ENCODE results near the gene FIS1.
"Not testable (repeated sequence)": the region's sequence is repeated elsewhere in the genome, so short reads cannot be mapped to it uniquely, and the experiment has no call there.

The FIS1 gene

DNA sequence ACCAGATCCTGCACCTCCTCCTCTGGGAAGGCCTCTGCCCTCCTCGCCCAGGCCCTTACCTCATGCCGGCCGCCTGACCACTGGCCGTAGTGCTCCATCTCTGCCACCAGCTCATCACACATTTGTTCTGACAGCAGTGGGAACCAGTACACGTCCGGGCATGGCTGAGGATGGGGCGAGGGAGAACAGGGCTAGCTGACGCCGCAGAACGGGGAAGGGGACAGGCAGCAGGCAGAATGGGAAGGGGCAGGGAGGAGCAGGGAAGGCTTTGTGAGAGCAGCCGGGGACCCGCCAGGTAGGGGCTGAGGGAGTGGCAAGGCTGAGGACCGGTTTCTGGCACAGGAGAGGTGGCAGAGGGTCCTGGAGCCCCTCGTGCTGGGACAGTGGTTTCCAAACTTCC, 36.1 kb downstream of the FIS1 start:
- H3K36me3 ChIP-seq (ENCODE audit: low read depth): peaks cover 32% of the 10 kb centered on the region
- DNase-seq (ENCODE audit: low spot score) (no peak), ATAC-seq (ENCODE audit: low read depth) (no peak)
- no peaks in the 10 kb centered on the region for H3K9me3 ChIP-seq (ENCODE audit: severe bottlenecking)
- no peaks in the 10 kb centered on the region for H3K4me1 ChIP-seq (ENCODE audit: insufficient read depth, poor library complexity, severe bottlenecking)
- H3K27ac ChIP-seq (ENCODE audit: poor library complexity, severe bottlenecking): no peak overlapping the region
- no peak overlapping the region for H3K4me3 ChIP-seq (ENCODE audit: severe bottlenecking)
- no peaks in the 10 kb centered on the region for H3K27me3 ChIP-seq (ENCODE audit: insufficient read depth, poor library complexity, severe bottlenecking)
- TF ChIP-seq, protein P1, sequence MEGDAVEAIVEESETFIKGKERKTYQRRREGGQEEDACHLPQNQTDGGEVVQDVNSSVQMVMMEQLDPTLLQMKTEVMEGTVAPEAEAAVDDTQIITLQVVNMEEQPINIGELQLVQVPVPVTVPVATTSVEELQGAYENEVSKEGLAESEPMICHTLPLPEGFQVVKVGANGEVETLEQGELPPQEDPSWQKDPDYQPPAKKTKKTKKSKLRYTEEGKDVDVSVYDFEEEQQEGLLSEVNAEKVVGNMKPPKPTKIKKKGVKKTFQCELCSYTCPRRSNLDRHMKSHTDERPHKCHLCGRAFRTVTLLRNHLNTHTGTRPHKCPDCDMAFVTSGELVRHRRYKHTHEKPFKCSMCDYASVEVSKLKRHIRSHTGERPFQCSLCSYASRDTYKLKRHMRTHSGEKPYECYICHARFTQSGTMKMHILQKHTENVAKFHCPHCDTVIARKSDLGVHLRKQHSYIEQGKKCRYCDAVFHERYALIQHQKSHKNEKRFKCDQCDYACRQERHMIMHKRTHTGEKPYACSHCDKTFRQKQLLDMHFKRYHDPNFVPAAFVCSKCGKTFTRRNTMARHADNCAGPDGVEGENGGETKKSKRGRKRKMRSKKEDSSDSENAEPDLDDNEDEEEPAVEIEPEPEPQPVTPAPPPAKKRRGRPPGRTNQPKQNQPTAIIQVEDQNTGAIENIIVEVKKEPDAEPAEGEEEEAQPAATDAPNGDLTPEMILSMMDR (IDR thresholded peaks at IDR 0.05; ENCODE audit: poor library complexity, severe bottlenecking): no peak

DNA sequence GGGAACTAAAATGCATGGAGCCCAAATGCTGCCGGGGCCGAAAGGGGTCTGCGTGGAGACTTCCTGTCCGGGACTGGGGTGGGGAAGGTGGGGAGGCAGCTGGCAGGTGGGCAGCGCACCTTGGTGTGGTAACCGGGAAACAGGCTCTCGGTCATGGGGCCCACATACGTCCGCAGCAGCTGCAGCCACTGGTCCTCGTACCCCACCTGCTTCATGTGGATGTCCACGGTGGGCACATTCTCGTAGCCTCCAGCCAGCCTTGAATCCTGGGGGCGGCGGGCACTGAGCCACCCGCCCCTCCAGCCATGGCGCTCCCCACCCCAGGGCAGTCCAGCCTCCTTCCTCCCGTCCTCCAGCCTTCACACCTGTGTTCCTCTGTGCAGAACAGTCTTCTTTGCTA, 37.4 kb downstream of the FIS1 start:
- no peaks in the 10 kb centered on the region for H3K4me1 ChIP-seq (ENCODE audit: insufficient read depth, poor library complexity, severe bottlenecking)
- DNase-seq (ENCODE audit: low spot score) (no peak), ATAC-seq (ENCODE audit: low read depth) (no peak)
- no peaks in the 10 kb centered on the region for H3K9me3 ChIP-seq (ENCODE audit: severe bottlenecking)
- TF ChIP-seq, protein P1 (IDR thresholded peaks at IDR 0.05; ENCODE audit: poor library complexity, severe bottlenecking): no peak
- H3K36me3 ChIP-seq (ENCODE audit: low read depth): peaks cover 29% of the 10 kb centered on the region
- H3K4me3 ChIP-seq (ENCODE audit: severe bottlenecking): no peak overlapping the region
- no peak overlapping the region for H3K27ac ChIP-seq (ENCODE audit: poor library complexity, severe bottlenecking)
- peaks cover under 1% of the 10 kb centered on the region for H3K27me3 ChIP-seq (ENCODE audit: insufficient read depth, poor library complexity, severe bottlenecking)

DNA sequence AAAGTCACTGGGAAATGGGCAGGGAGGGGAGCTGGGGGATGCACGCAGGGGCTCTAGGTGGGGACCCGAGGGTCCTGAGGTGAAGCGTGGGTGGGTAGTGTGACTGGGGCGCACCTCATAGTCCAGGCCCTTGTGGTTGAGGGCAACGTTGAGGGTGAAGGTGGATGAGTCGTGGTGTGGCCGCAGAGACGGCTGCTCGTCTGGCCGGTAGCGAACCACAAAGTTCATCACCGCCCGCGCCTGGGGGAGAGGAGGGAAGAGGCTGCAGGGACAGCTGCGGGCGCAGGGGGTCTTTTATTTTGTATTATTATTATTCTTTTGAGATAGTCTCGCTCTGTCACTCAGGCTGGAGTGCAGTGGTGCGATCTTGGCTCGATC, 38.2 kb downstream of the FIS1 start:
- Histone ChIP-seq H3K4me3 (ENCODE audit: severe bottlenecking) (no peak overlapping the region), H3K4me1 (ENCODE audit: insufficient read depth, poor library complexity, severe bottlenecking) (no peaks in the 10 kb centered on the region), H3K9me3 (ENCODE audit: severe bottlenecking) (no peaks in the 10 kb centered on the region), H3K36me3 (ENCODE audit: low read depth) (peaks cover 25% of the 10 kb centered on the region), H3K27me3 (ENCODE audit: insufficient read depth, poor library complexity, severe bottlenecking) (peaks cover 9% of the 10 kb centered on the region), H3K27ac (ENCODE audit: poor library complexity, severe bottlenecking) (no peak overlapping the region)
- ATAC-seq (ENCODE audit: low read depth) (no peak), DNase-seq (ENCODE audit: low spot score) (no peak)
- TF ChIP-seq, protein P1 (IDR thresholded peaks at IDR 0.05; ENCODE audit: poor library complexity, severe bottlenecking): no peak

DNA sequence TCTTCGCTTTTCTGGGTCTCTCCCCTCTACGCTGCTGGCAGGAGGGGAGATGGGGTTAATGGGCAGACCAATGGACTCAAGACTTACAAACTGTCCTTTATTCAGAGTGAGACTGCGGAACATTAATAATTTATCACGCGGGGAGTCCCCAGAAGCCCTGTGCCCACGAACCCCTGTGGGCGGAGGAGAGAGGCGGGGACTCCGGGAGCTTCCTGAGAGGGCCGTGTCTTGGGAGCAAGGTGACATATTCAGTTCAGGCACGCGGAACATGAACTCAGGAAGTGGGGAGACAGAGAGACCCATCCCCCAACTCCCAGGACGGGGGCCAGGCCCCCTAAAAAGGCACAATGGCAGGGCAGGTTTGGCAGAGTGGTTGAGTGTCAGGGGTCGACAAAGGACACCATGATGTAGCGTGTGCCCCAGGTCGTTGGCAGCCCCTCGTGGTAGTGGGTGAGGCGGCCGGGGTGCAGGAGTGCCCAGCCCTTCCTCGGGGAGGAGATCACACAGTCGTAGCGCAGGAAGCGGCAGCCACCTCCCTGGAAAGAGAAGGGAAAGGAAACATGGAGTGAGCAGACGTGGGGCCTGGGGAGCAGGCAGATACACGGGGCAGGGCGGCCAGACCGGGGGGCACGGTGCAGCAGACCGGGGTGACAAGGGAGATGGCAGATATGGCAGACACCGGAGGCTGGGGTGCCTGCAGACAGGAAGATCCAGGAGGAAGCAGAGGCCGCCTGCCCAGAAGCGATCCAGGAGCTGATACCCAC, 38.8 kb downstream of the FIS1 start:
- H3K36me3 ChIP-seq (ENCODE audit: low read depth): peaks cover 21% of the 10 kb centered on the region
- no peak overlapping the region for H3K27ac ChIP-seq (ENCODE audit: poor library complexity, severe bottlenecking)
- H3K9me3 ChIP-seq (ENCODE audit: severe bottlenecking): no peaks in the 10 kb centered on the region
- TF ChIP-seq, protein P1 (IDR thresholded peaks at IDR 0.05; ENCODE audit: poor library complexity, severe bottlenecking): no peak
- no peaks in the 10 kb centered on the region for H3K4me1 ChIP-seq (ENCODE audit: insufficient read depth, poor library complexity, severe bottlenecking)
- ATAC-seq (ENCODE audit: low read depth) (no peak), DNase-seq (ENCODE audit: low spot score) (no peak)
- peaks cover 14% of the 10 kb centered on the region for H3K27me3 ChIP-seq (ENCODE audit: insufficient read depth, poor library complexity, severe bottlenecking)
- no peak overlapping the region for H3K4me3 ChIP-seq (ENCODE audit: severe bottlenecking)

DNA sequence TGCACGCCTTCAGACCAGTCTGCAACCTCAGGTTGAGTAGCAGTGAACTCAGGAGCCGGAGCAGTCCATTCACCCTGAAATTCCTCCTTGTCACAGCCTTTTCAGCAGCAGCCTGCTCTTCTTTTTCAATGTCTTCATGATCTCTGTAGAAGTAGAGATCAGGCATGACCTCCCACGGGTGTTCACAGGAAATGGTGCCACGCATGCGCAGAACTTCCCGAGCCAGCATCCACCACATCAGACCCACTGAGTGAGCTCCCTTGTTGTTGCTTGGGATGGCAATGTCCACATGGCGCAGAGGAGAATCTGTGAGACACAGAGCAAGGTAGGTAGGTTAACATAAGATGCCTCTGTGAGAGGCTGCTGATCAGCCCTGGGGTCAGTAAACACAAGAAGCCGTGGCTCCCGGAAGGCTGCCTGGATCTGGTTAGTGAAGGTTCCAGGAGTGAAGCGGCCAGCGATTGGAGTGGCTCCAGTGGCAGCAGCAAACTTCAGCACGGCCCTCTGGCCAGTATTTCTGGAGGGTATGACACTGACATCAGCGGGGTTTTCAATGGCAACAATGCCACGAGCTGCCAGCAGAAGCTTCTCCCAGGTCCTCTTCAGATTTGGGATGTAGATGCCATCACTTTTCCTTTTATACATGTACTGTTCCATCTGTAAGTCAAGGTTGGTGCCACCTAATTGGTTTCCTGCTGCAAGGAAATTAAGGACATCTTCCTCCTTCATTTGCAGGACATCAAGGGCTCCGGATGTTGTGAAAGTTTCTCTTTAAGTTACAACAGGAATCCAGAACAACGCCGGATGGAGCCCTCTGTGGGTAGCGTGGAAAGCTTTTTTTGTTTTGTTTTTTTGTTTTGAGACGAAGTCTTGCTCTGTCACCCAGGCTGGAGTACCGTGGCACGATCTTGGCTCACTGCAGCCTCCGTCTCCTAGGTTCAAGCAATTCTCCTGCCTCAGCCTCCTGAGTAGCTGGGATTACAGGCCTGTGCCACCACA, 40.8 kb downstream of the FIS1 start:
- not testable (repeated sequence) for H3K4me1 ChIP-seq (ENCODE audit: insufficient read depth, poor library complexity, severe bottlenecking); H3K27ac ChIP-seq (ENCODE audit: poor library complexity, severe bottlenecking); ATAC-seq (ENCODE audit: low read depth); H3K9me3 ChIP-seq (ENCODE audit: severe bottlenecking); DNase-seq (ENCODE audit: low spot score); H3K4me3 ChIP-seq (ENCODE audit: severe bottlenecking); H3K36me3 ChIP-seq (ENCODE audit: low read depth)
- H3K27me3 ChIP-seq (ENCODE audit: insufficient read depth, poor library complexity, severe bottlenecking): peaks cover 14% of the 10 kb centered on the region
